Activated CD8-positive, alpha-beta T cell treated with anti-CD3 and anti-CD28 coated beads for 36 hours (primary cell): ENCODE data around the gene DEDD. TPM values are rescaled to one million over a fixed set of nuclear protein-coding genes. Genes with fewer than 3 reads are reported as not detected.

ENCODE experiments used
- ATAC-seq: fragments of 200-7000 bp; cut with Tn5 transposase; one replicate; pipeline ENCODE4 v1.10.0; 2021; ENCODE audit warnings: mild to moderate bottlenecking, moderate library complexity
- CTCF ChIA-PET: fragments of 350-600 bp; sonication (Branson Sonifier 250); formaldehyde crosslinking; loops from one replicate; lab custom pipeline; 2021; ENCODE audit warnings: antibody characterized with exemption; lab: Charles Lee
- POLR2A ChIA-PET: fragments of 350-600 bp; sonication (Branson Sonifier 250); formaldehyde crosslinking; loops from one replicate; lab custom pipeline; 2021; ENCODE audit warnings: antibody characterized with exemption; lab: Charles Lee
- DNase-seq: peaks from one replicate; pipeline ENCODE4 v3.0.0-alpha.2; 2020
- H3K27ac Mint-ChIP-seq: one replicate; pipeline ENCODE4 v1.8.0; 2021; ENCODE audit warnings: mild to moderate bottlenecking, mixed read lengths
- H3K27me3 Mint-ChIP-seq: one replicate; pipeline ENCODE4 v1.8.0; 2021; ENCODE audit warnings: mixed read lengths
- H3K36me3 Mint-ChIP-seq: one replicate; pipeline ENCODE4 v1.8.0; 2021; ENCODE audit warnings: low read depth, mixed read lengths
- H3K4me1 Mint-ChIP-seq: one replicate; pipeline ENCODE4 v1.8.0; 2021; ENCODE audit warnings: low read depth, mixed read lengths
- H3K4me3 Mint-ChIP-seq: one replicate; pipeline ENCODE4 v1.8.0; 2021; ENCODE audit warnings: mild to moderate bottlenecking, moderate library complexity, mixed read lengths
- H3K9me3 Mint-ChIP-seq: one replicate; pipeline ENCODE4 v1.8.0; 2021; ENCODE audit warnings: mixed read lengths
- intact Hi-C: fragments of 100-400 bp; cut with micrococcal nuclease; formaldehyde crosslinking; loops from one replicate; pipeline ENCODE4 v1.10.0; 2022
- total RNA-seq, 2 experiments: library from RNA; stranded (reverse); gene quantifications; one replicate each; pipeline ENCODE4 v1.2.3, GENCODE V29; 2021
- TF ChIP-seq, protein P1 (sequence below): fragments of 200-600 bp; IDR thresholded peaks from one replicate; pipeline ENCODE4 v1.8.0; 2022; ENCODE audit warnings: antibody characterized with exemption, mild to moderate bottlenecking

DEDD gene
- total RNA-seq, 2 experiments from 2014 or later: 30.4 to 37.0 TPM

DNA sequence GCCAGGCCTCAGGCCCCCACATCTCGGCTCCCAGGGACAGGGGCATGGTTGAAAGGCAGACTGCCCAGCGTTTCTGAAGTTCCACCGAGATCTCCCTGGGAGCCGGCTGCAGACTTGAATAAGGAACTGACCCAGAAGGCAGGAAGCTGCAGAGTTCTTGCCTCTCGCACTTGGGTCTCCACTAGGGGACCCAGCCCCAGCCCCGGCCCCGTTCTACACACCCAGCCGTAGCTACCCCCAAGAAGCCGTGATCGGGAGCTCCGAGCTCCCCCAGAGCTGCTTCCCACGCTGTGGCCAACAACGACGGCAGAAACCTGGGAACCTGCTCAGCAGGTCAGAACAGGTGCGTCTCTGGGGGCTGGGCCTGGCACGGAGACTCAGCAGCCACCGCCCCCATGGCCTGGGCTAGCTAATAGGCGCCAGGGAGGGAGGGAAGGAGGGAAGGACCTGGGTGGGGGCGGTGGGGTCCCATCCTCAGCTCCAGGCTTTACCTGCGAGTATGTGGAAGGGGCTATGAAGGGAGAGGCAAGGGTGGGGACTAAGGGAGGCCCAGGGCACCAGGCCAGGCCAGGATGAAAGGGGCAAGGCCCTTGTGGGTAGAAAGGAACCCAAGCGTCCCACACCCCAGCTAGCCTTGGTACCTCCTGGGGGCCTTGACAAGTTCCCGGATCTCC is 43.1 kb downstream of the DEDD start, which contains the start of gene NECTIN4:
TSS of gene NECTIN4 (minus strand) at position 308 of the 674 bp plus-strand sequence. CDS start at position 46, 262 bp downstream.
- CTCF ChIA-PET: interaction anchor here (0.8 to 1.5 kb wide), 4 partner anchors 8 to 92 kb away, joined by 3 to 5 read pairs (median 4); partner anchors contain the start of gene USF1
- Mint-ChIP-seq H3K27me3 (no peaks in the 10 kb centered on the region), H3K9me3 (no peaks in the 10 kb centered on the region), H3K36me3 (no peaks in the 10 kb centered on the region), H3K4me1 (peaks cover 42% of the 10 kb centered on the region), H3K27ac (no peak within 1 kb of the TSS), H3K4me3 (no peak within 1 kb of the TSS)
- TF ChIP-seq, protein P1, sequence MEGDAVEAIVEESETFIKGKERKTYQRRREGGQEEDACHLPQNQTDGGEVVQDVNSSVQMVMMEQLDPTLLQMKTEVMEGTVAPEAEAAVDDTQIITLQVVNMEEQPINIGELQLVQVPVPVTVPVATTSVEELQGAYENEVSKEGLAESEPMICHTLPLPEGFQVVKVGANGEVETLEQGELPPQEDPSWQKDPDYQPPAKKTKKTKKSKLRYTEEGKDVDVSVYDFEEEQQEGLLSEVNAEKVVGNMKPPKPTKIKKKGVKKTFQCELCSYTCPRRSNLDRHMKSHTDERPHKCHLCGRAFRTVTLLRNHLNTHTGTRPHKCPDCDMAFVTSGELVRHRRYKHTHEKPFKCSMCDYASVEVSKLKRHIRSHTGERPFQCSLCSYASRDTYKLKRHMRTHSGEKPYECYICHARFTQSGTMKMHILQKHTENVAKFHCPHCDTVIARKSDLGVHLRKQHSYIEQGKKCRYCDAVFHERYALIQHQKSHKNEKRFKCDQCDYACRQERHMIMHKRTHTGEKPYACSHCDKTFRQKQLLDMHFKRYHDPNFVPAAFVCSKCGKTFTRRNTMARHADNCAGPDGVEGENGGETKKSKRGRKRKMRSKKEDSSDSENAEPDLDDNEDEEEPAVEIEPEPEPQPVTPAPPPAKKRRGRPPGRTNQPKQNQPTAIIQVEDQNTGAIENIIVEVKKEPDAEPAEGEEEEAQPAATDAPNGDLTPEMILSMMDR: no peak
- intact Hi-C loops: no loop called here
- DNase-seq (no peak), ATAC-seq (no peak)
- POLR2A ChIA-PET: interaction anchor here (1.0 to 2.8 kb wide), 2 partner anchors 16 to 19 kb away, joined by 3 to 13 read pairs; partner anchors contain the start of gene ARHGAP30

DNA sequence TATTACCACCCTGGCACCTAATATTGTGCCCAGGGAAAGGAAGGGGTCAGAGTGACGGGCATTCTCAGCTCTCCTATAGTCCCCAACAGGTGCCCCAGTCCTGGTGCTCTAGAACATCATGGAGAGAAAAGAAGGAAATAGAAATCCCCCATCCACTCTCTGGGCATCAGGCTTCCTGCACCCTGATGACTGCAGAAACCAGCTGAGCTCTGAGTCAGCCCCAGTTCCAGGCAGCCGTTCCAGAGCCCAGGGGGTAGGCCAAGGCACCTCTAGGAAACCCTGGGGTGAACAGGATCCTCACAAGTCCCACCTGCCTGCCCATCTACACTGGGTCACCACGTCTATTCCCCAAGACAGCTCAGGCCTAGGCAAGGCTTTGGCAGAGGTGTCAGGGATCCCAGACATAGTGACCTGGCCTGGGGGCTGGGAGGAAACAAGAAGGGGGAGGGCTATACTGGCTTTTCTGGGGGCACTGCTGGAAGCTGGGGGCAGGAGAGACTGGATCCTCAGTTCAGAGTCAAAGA is 43.8 kb downstream of the DEDD start:
- ATAC-seq: no peak
- Mint-ChIP-seq H3K4me1 (peaks cover 38% of the 10 kb centered on the region), H3K4me3 (no peak overlapping the region), H3K27me3 (no peaks in the 10 kb centered on the region), H3K36me3 (no peaks in the 10 kb centered on the region), H3K27ac (no peak overlapping the region), H3K9me3 (no peaks in the 10 kb centered on the region)
- TF ChIP-seq, protein P1: no peak
- ChIA-PET CTCF (interaction anchor here (1.0 to 1.5 kb wide), 3 partner anchors 9 to 91 kb away, joined by 3 to 5 read pairs (median 5); partner anchors contain the start of gene USF1), POLR2A (interaction anchor here (1.0 to 2.8 kb wide), 2 partner anchors 15 to 18 kb away, joined by 3 to 13 read pairs; partner anchors contain the start of gene ARHGAP30)
- intact Hi-C loops: no loop called here
- no peak for DNase-seq

DNA sequence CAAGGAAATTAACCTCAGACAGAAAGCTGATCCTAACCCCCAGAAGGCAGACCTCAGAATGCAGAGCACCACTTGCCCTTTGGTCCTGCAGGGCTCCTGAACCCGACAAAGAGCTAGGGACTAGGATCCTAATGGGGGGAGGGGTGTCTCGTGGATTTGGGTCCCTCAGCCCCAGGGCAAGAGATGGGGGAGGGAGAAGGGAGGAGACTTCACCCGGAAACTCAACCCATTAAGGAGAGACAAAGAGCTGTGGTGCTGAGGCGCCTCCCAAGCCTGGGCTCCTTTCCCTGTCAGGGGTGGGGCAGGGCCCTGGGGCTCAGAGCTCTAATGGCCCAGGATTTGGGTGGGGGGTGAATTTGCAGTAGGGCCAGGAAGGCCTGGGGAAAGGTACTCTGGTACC is 46.0 kb downstream of the DEDD start:
- Mint-ChIP-seq H3K27ac (no peak overlapping the region), H3K9me3 (no peaks in the 10 kb centered on the region), H3K36me3 (no peaks in the 10 kb centered on the region), H3K4me1 (peaks cover 16% of the 10 kb centered on the region), H3K27me3 (no peaks in the 10 kb centered on the region), H3K4me3 (no peak overlapping the region)
- TF ChIP-seq, protein P1: no peak
- ATAC-seq (no peak), DNase-seq (no peak)
- POLR2A ChIA-PET: interaction anchor here (1.1 to 1.3 kb wide), 2 partner anchors 10 to 12 kb away, joined by 4 to 8 read pairs; partner anchors contain the start of gene KLHDC9
- CTCF ChIA-PET: interaction anchor here (1.2 to 4.7 kb wide), 4 partner anchors 9 to 16 kb away, joined by 3 to 34 read pairs (median 10); partner anchors contain the start of genes ARHGAP30 and KLHDC9
- intact Hi-C loops: no loop called here

DNA sequence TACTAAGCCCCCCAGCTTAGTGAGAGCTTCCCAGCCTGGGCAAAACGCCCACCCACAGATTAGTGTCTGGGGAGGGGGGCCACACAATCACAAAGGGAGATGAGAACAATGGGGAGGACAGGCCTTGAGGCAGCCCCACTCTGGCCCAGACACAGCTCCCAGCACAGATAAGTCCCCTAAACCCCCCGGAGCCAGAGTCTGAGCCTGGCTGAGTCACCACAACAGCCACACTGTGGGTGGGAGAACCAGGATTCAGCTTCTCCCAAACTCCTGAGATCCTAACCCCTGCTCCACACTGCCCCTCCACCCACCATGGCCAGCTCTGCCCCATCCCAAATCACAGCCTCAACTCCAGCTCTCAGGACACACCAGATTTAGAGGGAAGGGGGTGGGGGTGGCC is 47.3 kb downstream of the DEDD start:
- TF ChIP-seq, protein P1: no peak
- ChIA-PET CTCF (interaction anchor here (0.7 to 4.7 kb wide), 4 partner anchors 12 to 16 kb away, joined by 3 to 34 read pairs (median 10); partner anchors contain the start of genes ARHGAP30 and KLHDC9), POLR2A (interaction anchor here (1.2 to 1.8 kb wide), 3 partner anchors 12 to 39 kb away, joined by 4 to 7 read pairs (median 4); partner anchors contain the start of genes ARHGAP30 and USF1)
- peaks cover 3% of the 10 kb centered on the region for H3K4me1 Mint-ChIP-seq
- H3K27ac Mint-ChIP-seq: no peak overlapping the region
- no peaks in the 10 kb centered on the region for H3K27me3 Mint-ChIP-seq
- H3K4me3 Mint-ChIP-seq: no peak overlapping the region
- DNase-seq (no peak), ATAC-seq (no peak)
- no peaks in the 10 kb centered on the region for H3K9me3 Mint-ChIP-seq
- H3K36me3 Mint-ChIP-seq: no peaks in the 10 kb centered on the region
- intact Hi-C loops: no loop called here
